Fibroblast of skin of right biceps (primary cell): ENCODE measurements around the gene PTPRN2.
"Not testable (repeated sequence)": the region's sequence is repeated elsewhere in the genome, so short reads cannot be mapped to it uniquely, and the experiment has no call there.

ENCODE experiments used
- DNase-seq: peaks from one replicate; pipeline ENCODE4 v3.0.0-alpha.2; 2013

PTPRN2 gene

DNA sequence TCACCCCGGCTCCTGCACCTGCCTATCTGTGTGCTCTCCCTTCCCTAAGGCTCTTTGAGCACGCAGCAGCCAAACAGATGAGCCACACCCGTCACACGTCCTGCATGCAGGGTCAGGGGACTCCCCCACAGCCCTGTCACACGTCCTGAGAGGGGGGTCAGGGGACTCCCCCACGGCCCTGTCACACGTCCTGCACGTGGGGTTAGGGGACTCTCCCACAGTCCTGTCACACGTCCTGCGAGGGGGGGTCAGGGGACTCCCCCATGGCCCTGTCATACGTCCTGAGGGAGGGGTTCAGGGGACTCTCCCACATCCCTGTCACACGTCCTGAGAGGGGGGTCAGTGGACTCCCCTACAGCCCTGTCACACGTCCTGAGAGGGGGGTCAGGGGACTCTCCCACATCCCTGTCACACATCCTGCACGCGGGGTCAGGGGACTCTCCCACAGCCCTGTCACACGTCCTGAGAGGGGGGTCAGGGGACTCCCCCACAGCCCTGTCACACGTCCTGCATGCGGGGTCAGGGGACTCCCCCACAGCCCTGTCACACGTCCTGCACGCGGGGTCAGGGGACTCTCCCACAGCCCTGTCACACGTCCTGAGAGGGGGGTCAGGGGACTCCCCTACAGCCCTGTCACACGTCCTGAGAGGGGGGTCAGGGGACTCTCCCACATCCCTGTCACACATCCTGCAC, 211.3 kb downstream of the PTPRN2 start:
- not testable (repeated sequence) for DNase-seq

DNA sequence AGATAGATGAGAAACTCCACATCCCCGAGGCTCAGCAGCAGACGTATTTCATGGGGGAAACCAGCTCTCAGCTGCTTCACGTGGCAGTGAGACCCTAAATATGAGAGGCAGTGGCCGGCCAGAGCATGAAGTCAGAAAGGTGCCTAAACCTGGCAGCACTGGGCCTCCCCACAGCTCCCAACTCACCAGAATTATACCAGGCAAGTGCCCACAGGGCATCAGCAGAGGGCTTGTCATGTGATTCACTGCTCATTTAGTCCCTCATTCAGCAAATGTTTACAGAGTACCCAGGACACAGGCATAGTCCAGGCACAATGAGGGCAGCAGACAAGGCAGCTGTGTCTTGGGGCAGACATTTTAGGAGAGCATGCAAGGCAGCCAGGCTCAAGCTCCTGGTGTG, 212.6 kb downstream of the PTPRN2 start:
- DNase-seq, result no peak

- no peak for DNase-seq
Observed at GRCh38 chr7:158374586-158374985, 213.0 kb downstream of the PTPRN2 start.

DNA sequence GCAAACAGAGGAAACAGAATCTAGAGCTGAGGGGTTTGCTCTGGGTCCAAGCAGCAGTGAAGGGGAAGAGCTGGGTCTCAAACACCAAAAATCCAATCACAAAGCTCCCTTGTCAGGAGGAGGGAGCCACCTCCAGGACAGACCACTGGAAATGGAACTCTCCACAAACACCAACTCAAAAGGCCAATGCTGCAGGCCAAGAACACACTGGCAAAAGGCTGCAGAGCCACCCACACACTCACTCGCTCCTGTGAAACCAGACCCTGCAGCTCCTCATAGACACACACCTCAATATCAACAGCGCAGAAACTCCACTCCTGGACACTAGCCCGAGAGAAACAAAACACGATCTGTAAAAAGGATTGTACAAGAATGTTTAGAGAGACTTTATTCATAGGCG, 213.5 kb downstream of the PTPRN2 start:
- DNase-seq, result no peak

DNA sequence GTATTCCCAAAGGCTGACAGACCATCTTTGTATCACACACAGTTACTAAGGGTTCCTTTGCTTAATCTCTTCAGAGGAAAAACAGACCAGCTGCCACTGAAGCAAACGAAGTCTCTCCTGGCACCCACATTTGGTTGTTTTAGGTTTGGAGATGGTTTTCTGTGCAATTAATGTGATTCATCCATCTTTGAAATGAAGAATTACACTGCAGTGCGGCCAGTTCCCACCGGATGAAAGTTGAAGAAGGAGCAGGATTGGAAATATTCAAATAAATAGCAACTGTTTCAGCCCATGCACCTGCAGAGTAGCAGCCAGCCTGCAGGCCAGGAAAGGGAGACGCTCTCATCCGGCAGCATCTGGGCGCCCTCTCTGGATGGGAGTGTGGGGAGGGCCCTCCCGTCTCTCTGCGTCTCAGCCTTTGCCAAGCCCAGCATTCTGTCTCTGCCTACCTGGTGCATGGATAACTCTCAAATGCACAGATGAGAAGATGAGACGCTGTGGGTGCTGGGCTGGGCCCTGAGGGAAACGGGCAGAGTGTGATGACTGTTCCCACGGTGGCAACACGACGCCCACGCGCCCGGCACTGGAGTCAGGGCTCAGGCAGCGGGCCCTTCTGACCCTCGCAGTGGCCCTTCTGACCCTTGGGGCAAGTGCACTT, 214.0 kb downstream of the PTPRN2 start:
- DNase-seq, result no peak

DNA sequence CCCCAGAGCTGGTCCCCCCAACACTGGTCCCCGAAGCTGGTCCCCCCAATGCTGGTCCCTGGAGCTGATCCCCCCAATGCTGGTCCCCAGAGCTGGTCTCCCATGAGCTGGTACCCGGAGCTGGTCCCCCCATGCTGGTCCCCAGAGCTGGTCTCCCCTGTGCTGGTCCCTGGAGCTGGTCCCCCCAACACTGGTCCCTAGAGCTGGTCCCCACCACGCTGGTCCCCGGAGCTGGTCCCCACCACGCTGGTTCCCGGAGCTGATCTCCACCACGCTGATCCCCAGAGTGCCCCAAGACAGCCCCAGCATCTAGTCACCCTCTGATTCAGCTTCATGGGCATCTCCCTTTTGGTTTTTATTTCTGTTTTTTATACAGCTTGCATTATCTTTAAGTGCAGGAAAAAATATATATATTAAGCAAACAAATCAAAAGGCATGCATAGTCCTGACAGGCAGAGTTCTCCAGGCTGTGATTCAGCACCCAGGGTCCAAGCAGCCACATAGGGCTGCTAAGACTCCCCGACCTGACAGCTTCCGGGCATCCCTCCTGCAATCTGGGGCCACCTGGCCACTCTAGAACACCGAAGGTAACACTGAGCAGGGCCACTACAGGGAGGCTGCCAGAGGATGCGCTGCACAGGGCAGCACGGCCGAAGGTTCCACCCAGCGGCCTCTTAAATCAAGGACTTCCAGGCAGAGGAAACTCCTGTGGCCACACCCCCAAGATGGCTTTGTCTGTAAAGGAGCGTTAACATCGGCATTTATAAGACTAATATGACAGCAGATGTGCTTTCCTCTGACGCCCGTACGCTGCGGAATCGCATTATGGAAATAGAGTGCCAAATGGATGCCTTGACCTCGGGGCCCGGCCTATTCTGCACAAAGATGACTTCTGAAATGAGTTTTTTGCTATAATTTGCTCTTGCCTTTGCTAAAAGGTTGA, 215.0 kb downstream of the PTPRN2 start:
- no peak for DNase-seq

GRCh38 chr7:158371856-158372255, 215.8 kb downstream of the PTPRN2 start:
- no peak for DNase-seq

DNA sequence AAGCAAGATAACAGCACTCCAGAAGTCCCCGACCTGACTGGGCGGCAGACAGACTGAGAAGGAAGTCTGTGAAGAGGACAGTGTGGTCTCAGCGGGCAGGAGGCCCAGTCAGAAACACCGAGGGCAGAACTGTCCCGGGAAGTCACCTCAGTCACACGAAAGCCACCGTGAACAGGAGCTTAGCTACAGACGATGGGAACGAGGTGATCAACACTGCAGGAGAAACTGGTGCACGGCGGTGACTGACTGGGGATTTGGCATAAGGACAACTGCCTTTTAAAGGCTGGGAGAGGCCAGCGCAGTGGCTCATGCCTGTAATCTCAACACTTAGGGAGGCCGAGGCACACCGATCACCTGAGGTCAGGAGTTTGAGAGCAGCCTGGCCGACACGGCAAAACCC, 217.8 kb downstream of the PTPRN2 start:
- DNase-seq, result no peak

DNA sequence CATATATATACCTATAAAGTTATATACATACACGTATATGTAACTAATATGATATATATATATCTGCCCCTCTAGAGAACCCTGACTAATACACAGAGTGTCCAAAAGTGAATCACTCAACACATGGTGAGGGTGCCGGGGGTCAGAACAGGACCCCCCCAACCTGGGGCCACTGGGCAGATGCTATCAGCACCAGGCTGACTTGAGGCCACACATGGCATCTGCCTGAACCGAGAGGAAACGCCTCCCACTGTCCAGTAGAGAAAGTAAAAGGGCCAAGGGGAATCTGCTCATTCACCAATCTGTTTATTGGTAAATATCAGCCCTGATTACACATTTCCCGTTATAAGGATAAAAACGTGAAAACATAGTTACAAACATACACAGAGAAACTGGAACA, 218.3 kb downstream of the PTPRN2 start:
- DNase-seq, result no peak

- no peak for DNase-seq
Observed at GRCh38 chr7:158368449-158368848, 219.2 kb downstream of the PTPRN2 start.

DNA sequence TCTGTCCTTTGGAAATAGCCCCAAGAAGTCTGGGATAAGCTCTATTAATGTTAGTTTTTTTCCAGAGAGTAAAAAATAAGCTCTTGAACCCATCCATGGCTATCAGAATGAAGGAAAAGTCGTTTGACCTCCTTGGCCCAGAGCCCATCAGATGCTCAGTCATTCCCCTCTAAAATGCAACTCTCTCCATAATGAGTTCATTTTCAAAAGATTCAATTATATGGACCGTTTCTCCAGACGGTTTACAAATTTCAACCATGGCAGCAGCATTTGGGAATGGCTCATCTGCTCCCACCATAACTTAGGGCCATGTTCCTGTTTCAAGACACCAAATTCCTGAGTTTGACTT, 220.0 kb downstream of the PTPRN2 start:
- DNase-seq, result no peak

DNA sequence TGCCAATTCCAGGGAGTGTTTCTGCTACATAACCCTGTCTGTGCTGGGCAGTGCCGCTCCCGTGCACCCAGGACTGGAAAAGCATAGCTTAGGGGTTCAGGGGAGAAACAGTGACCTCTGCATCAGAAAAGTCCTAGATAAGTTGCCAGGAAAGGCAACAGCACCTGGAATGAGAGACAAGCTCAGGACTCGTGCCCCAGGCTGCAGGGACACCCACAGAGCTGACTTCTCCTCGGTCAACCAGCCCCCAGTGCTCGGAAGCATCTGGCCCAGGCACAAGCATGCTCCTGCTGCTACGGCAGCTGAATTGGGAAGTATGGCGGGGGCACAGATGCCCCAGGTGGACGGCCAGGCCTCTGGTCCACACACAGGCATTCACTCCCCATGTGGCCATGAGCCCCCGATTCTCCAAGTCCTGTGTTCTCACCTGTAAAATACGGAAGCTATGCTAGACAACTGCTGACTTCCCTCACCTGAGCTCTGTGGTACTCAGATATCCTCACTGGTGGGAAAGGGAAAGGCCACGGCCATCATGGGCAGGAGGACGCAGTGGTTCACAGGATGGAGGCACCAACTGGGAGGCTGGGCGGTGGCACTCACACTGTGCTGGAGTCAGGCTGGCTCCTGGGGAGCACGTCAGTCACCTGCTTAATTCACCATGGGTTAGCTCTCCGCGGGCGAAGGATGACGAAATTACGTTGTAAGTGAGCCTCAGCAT, 220.5 kb downstream of the PTPRN2 start:
- no peak for DNase-seq

GRCh38 chr7:158366346-158366745, 221.3 kb downstream of the PTPRN2 start:
- DNase-seq, result no peak

DNA sequence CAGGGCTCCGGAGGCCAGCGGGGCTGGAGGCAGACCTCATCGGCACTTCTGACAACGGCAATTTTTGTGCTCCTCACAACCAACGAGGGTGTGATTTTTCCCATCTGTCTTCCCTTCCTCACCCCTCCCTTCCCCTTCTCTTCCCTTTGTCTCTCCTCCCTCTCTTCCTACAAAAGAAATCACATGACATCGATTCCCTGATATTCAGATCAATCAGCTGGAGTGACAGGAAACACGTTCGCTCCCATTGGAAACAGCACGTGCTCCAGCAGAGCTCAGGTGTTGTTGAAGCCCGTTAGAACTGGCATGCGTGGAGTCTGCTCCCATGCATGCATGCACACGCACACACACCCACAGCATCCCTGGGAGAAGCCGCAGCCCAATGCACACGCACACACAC, 222.4 kb downstream of the PTPRN2 start:
- DNase-seq, result no peak

- DNase-seq, result no peak
Observed at GRCh38 chr7:158364451-158364850, 223.2 kb downstream of the PTPRN2 start.

DNA sequence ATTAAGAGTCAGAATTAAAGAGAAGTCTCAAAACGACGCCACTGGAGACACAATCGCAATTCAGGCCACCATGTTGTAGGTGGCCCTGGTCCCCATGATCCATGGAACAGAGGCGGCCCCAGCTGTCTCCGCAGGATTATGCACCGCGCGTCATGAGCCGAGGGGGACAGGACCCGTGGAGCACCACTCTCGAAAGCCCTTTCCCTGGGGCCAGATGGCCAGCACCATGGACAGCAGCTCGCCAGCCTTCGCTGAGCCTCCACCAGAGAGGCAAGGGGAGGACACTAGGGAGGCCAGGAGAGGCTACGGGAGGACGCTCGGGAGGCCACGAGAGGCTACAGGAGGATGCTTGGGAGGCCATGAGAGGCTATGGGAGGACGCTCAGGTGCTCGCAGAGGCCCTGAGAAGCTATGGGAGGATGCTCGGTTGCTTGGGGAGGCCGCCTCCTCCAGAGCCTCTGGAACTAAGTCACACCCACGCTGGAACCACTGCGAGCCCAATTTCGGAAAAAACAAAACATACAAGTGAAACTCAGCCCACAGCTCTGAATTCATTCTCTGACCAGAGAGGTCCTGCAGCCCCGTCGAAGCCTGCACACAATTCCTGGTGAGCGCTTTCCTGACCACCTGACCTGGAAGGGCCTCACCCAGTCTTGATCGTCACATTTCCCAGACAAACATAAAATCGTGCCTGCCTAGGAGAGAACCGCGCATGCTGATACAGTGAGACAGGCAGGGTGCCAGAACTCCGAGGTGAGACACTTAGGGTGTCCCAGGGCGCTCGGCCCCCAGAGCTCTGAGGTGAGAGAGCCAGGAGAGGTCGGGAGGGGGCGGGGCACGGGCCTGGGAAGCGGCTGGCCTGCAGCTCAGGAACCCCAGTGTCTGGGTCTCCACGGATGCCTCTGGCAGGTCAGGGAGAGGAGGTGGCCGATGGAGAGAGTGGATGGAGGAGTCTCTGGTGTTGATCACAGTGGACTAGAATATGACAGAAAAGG, 224.4 kb downstream of the PTPRN2 start:
- no peak for DNase-seq

- DNase-seq, result no peak
Observed at GRCh38 chr7:158362001-158362400, 225.6 kb downstream of the PTPRN2 start.

DNA sequence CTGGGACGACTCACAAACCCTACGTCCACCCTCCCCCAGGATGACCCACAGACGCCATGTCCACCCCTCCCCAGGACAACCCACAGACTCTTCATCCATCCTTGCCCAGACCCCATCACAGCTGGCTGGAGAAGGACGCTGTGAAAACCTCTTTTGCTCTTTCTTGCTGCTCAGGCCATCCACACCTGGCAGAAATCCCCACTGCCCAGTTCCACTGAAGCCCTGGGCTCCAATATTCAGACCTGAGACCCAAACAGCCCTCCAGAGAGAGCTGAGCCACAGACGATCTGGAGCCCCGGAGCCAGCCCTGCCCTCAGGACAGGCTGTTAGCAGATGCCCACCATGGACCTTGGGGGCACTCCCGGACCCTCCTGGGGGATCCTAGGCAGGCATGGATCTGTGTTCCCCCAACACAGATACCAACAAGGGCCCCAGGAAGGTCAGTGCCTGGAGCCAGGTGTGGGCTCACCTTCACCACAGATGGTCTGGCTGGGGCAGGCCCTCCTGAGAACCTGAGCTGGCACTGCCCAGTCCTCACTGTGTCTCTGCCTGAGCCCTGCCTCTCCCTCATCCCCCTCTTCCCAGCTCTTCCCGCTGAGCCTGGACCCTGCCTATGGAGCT, 226.2 kb downstream of the PTPRN2 start:
- DNase-seq, result no peak

- no peak for DNase-seq
Observed at GRCh38 chr7:158358926-158359645, 228.5 kb downstream of the PTPRN2 start.
